Fibroblast of lung (primary cell): ENCODE results near the gene MTHFD2L. TPM values are rescaled to one million over a fixed set of nuclear protein-coding genes. Genes with fewer than 3 reads are reported as not detected.
A peak's percentile ranks its signal among the peaks of the same experiment; 100 is the strongest.

Source experiments
- DNase-seq, 2 donors: peaks; one replicate each; pipeline versions ENCODE4 v3.0.0 to v3.0.0-alpha.2; 2010; ENCODE audit warnings: low read depth in 2 of 2
- H2AFZ ChIP-seq: 2 replicates; pipeline ENCODE4 v1.5.1; 2012; ENCODE audit warnings: low read length, control low read depth, inconsistent platforms
- H3K27ac ChIP-seq: 2 replicates; pipeline ENCODE4 v1.5.1; 2011; ENCODE audit warnings: low read length, control low read depth; ENCODE audit not compliant: insufficient read depth
- H3K27me3 ChIP-seq: 2 replicates; pipeline ENCODE4 v1.5.1; 2011; ENCODE audit warnings: mild to moderate bottlenecking, low read length; ENCODE audit not compliant: control insufficient read depth, insufficient read depth
- H3K36me3 ChIP-seq: 2 replicates; pipeline ENCODE4 v1.5.1; 2011; ENCODE audit warnings: low read length; ENCODE audit not compliant: control insufficient read depth, insufficient read depth
- H3K4me1 ChIP-seq: 2 replicates; pipeline ENCODE4 v1.5.1; 2011; ENCODE audit warnings: low read length; ENCODE audit not compliant: control insufficient read depth, insufficient read depth; ENCODE audit errors: extremely low read depth
- H3K4me2 ChIP-seq: 2 replicates; pipeline ENCODE4 v1.5.1; 2011; ENCODE audit warnings: low read length, control low read depth; ENCODE audit not compliant: insufficient read depth; ENCODE audit errors: extremely low read depth
- H3K4me3 ChIP-seq, 4 experiments: fragments of 200-600 bp in 1 of 4; sonication (generic) in 1 of 4; replicated peaks in 1 of 4; 2 replicates each; pipeline ENCODE4 v1.5.1; 2011 to 2016; ENCODE audit warnings: low read length in 4 of 4, low read depth in 3 of 4, mild to moderate bottlenecking in 3 of 4, control low read depth in 2 of 4, inconsistent platforms in 1 of 4, mixed read lengths in 1 of 4; ENCODE audit not compliant: insufficient read depth in 1 of 4; ENCODE audit errors: control extremely low read depth in 1 of 4
- H3K79me2 ChIP-seq: 2 replicates; pipeline ENCODE4 v1.5.1; 2012; ENCODE audit warnings: mild to moderate bottlenecking, low read length, inconsistent platforms; ENCODE audit not compliant: control insufficient read depth, insufficient read depth
- H3K9ac ChIP-seq: 2 replicates; pipeline ENCODE4 v1.5.1; 2011; ENCODE audit warnings: mild to moderate bottlenecking, low read length, control low read depth; ENCODE audit not compliant: insufficient read depth
- H3K9me3 ChIP-seq: 2 replicates; pipeline ENCODE4 v1.5.1; 2012; ENCODE audit warnings: low read depth, low read length; ENCODE audit not compliant: control insufficient read depth, insufficient read depth
- H4K20me1 ChIP-seq: 2 replicates; pipeline ENCODE4 v1.5.1; 2011; ENCODE audit warnings: low read length; ENCODE audit not compliant: control insufficient read depth, insufficient read depth; ENCODE audit errors: extremely low read depth
- CTCF ChIP-seq, 2 donors: IDR thresholded peaks in 1 of 2; conservative IDR thresholded peaks in 1 of 2; 1 replicate in 1 of 2; 2 replicates in 1 of 2; pipeline ENCODE4 v1.5.1; 2011 to 2012; ENCODE audit warnings: low read length in 2 of 2, control low read depth in 1 of 2, inconsistent platforms in 1 of 2, low read depth in 1 of 2, mild to moderate bottlenecking in 1 of 2
- EZH2 ChIP-seq: IDR thresholded peaks from 2 replicates; pipeline ENCODE4 v1.5.1; 2012; ENCODE audit warnings: low read length, control low read depth, mild to moderate bottlenecking; ENCODE audit errors: missing control alignments
- polyA plus RNA-seq, 2 donors: library from polyadenylated mRNA; depleted of rRNA in 1 of 2; stranded (reverse) in 1 of 2; unstranded in 1 of 2; fragments of >200 nt; gene quantifications; 2 replicates each; pipeline ENCODE4 v1.2.1, GENCODE V29; 2011 to 2012; ENCODE audit warnings: missing spikeins in 1 of 2
- total RNA-seq: library from RNA; depleted of rRNA; stranded (reverse); fragments of >200 nt; gene quantifications from 2 replicates; pipeline ENCODE4 v1.2.1, GENCODE V29; 2014

MTHFD2L gene
- total and polyA plus RNA-seq, 2 donors (not counting 1 experiment from before 2014, with no cell fraction given) = 4.4 to 13.0 TPM

- H3K4me2 ChIP-seq = no peak overlapping the region
- no peaks in the 10 kb centered on the region for H3K36me3 ChIP-seq
- no peaks in the 10 kb centered on the region for H3K27me3 ChIP-seq
- DNase-seq = peak; percentile 51 to 78
- no peaks in the 10 kb centered on the region for H4K20me1 ChIP-seq
- no peak overlapping the region for H3K9ac ChIP-seq
- H3K4me3 ChIP-seq = no peak overlapping the region
- TF ChIP-seq CTCF (conservative IDR thresholded peaks at IDR 0.05 in 1 of 2, IDR thresholded peaks at IDR 0.05 in 1 of 2; ENCODE audit: low read depth in 1 of 2, low read length in 2 of 2) = peak; percentile 65 to 74
- no peak for TF ChIP-seq EZH2
- H3K79me2 ChIP-seq = no peaks in the 10 kb centered on the region
- H2AFZ ChIP-seq = no peak overlapping the region
- H3K9me3 ChIP-seq = no peaks in the 10 kb centered on the region
- H3K4me1 ChIP-seq = no peaks in the 10 kb centered on the region
- no peak overlapping the region for H3K27ac ChIP-seq
Observed at GRCh38 chr4:74311696-74312313, 153.9 kb downstream of the MTHFD2L start.

- Histone ChIP-seq H4K20me1 (no peaks in the 10 kb centered on the region), H3K27ac (no peak overlapping the region), H2AFZ (no peak overlapping the region), H3K9me3 (no peaks in the 10 kb centered on the region), H3K4me2 (no peak overlapping the region), H3K4me1 (no peaks in the 10 kb centered on the region), H3K9ac (no peak overlapping the region), H3K36me3 (no peaks in the 10 kb centered on the region), H3K27me3 (no peaks in the 10 kb centered on the region), H3K4me3 (no peak overlapping the region), H3K79me2 (no peaks in the 10 kb centered on the region)
- TF ChIP-seq CTCF (conservative IDR thresholded peaks at IDR 0.05 in 1 of 2, IDR thresholded peaks at IDR 0.05 in 1 of 2; ENCODE audit: low read depth in 1 of 2, low read length in 2 of 2) (no peak), EZH2 (no peak)
- no peak for DNase-seq
Observed at GRCh38 chr4:74314329-74314728, 156.4 kb downstream of the MTHFD2L start.

- H3K36me3 ChIP-seq = no peaks in the 10 kb centered on the region
- no peak overlapping the region for H3K9ac ChIP-seq
- H2AFZ ChIP-seq = no peak overlapping the region
- H3K4me2 ChIP-seq = no peak overlapping the region
- H3K9me3 ChIP-seq = no peaks in the 10 kb centered on the region
- H3K27ac ChIP-seq = no peak overlapping the region
- H3K27me3 ChIP-seq = no peaks in the 10 kb centered on the region
- no peak for DNase-seq
- no peaks in the 10 kb centered on the region for H4K20me1 ChIP-seq
- TF ChIP-seq CTCF (conservative IDR thresholded peaks at IDR 0.05 in 1 of 2, IDR thresholded peaks at IDR 0.05 in 1 of 2; ENCODE audit: low read depth in 1 of 2, low read length in 2 of 2) (no peak), EZH2 (no peak)
- no peaks in the 10 kb centered on the region for H3K4me1 ChIP-seq
- no peaks in the 10 kb centered on the region for H3K79me2 ChIP-seq
- H3K4me3 ChIP-seq = no peak overlapping the region
Observed at GRCh38 chr4:74314944-74315343, 157.0 kb downstream of the MTHFD2L start.
